ENCODE measurements around the gene SRRM3. TPM values are rescaled to one million over a fixed set of nuclear protein-coding genes. Genes with fewer than 3 reads are reported as not detected.
"Not testable (repeated sequence)": the region's sequence is repeated elsewhere in the genome, so short reads cannot be mapped to it uniquely, and the experiment has no call there.

SRRM3 gene
- total RNA-seq, 1 donor from 2014 or later, result 6.1 TPM

GRCh38 chr7:76234931-76235441, 33.3 kb downstream of the SRRM3 start:
- DNase-seq, result peak; percentile 51
- no peak for TF ChIP-seq CTCF (IDR thresholded peaks at IDR 0.05; ENCODE audit: borderline replicate concordance)
- Histone ChIP-seq H3K4me1 (peaks cover 5% of the 10 kb centered on the region), H3K27me3 (ENCODE audit: low read depth) (peaks cover 93% of the 10 kb centered on the region), H3K27ac (replicated peaks) (no peak overlapping the region), H3K36me3 (no peaks in the 10 kb centered on the region), H3K9me3 (replicated peaks) (no peaks in the 10 kb centered on the region), H3K4me3 (peak overlapping the region; percentile 46)
- intact Hi-C loops (cut with micrococcal nuclease), result no loop called here

- peaks cover 81% of the 10 kb centered on the region for H3K27me3 ChIP-seq (ENCODE audit: low read depth)
- intact Hi-C loops (cut with micrococcal nuclease), result no loop called here
- no peak overlapping the region for H3K27ac ChIP-seq (replicated peaks)
- no peak for DNase-seq
- TF ChIP-seq CTCF (IDR thresholded peaks at IDR 0.05; ENCODE audit: borderline replicate concordance), result no peak
- no peaks in the 10 kb centered on the region for H3K9me3 ChIP-seq (replicated peaks)
- H3K4me3 ChIP-seq, result no peak overlapping the region
- H3K36me3 ChIP-seq, result no peaks in the 10 kb centered on the region
- peaks cover 5% of the 10 kb centered on the region for H3K4me1 ChIP-seq
These were observed 34.5 kb downstream of the SRRM3 start for GRCh38 chr7:76236224-76236623.

GRCh38 chr7:76238326-76238725, 36.6 kb downstream of the SRRM3 start:
- Histone ChIP-seq H3K27me3 (ENCODE audit: low read depth) (peaks cover 70% of the 10 kb centered on the region), H3K9me3 (replicated peaks) (no peaks in the 10 kb centered on the region), H3K4me3 (no peak overlapping the region), H3K4me1 (peaks cover 5% of the 10 kb centered on the region), H3K36me3 (no peaks in the 10 kb centered on the region), H3K27ac (replicated peaks) (no peak overlapping the region)
- intact Hi-C loops (cut with micrococcal nuclease), result no loop called here
- DNase-seq, result no peak
- TF ChIP-seq CTCF (IDR thresholded peaks at IDR 0.05; ENCODE audit: borderline replicate concordance), result no peak

GRCh38 chr7:76241141-76241540, 39.4 kb downstream of the SRRM3 start:
- intact Hi-C loops (cut with micrococcal nuclease), result no loop called here
- H3K27me3 ChIP-seq (ENCODE audit: low read depth), result peaks cover 52% of the 10 kb centered on the region
- TF ChIP-seq CTCF (IDR thresholded peaks at IDR 0.05; ENCODE audit: borderline replicate concordance), result no peak
- no peaks in the 10 kb centered on the region for H3K36me3 ChIP-seq
- no peak overlapping the region for H3K27ac ChIP-seq (replicated peaks)
- DNase-seq, result no peak
- H3K4me1 ChIP-seq, result no peaks in the 10 kb centered on the region
- no peak overlapping the region for H3K4me3 ChIP-seq
- H3K9me3 ChIP-seq (replicated peaks), result no peaks in the 10 kb centered on the region

GRCh38 chr7:76242517-76243063, 40.9 kb downstream of the SRRM3 start:
- H3K4me3 ChIP-seq; H3K9me3 ChIP-seq (replicated peaks); DNase-seq; H3K36me3 ChIP-seq; intact Hi-C loops (cut with micrococcal nuclease); H3K4me1 ChIP-seq; H3K27ac ChIP-seq (replicated peaks): not testable (repeated sequence)
- peaks cover 47% of the 10 kb centered on the region for H3K27me3 ChIP-seq (ENCODE audit: low read depth)

- Histone ChIP-seq H3K27me3 (ENCODE audit: low read depth) (peaks cover 30% of the 10 kb centered on the region), H3K36me3 (no peaks in the 10 kb centered on the region), H3K9me3 (replicated peaks) (no peaks in the 10 kb centered on the region), H3K4me3 (no peak overlapping the region), H3K27ac (replicated peaks) (no peak overlapping the region), H3K4me1 (no peaks in the 10 kb centered on the region)
- DNase-seq, result no peak
- intact Hi-C loops (cut with micrococcal nuclease), result no loop called here
- TF ChIP-seq CTCF (IDR thresholded peaks at IDR 0.05; ENCODE audit: borderline replicate concordance), result no peak
These were observed 43.2 kb downstream of the SRRM3 start for GRCh38 chr7:76244781-76245391.

Measured in left ventricle myocardium inferior (tissue), 1 donor.